HCT116 (cell line): ENCODE data around the gene DNM3. TPM values are rescaled to one million over a fixed set of nuclear protein-coding genes. Genes with fewer than 3 reads are reported as not detected.

Experiments used
- ATAC-seq: fragments of 200-7000 bp; cut with Tn5 transposase; 2 replicates; pipeline ENCODE4 v1.9.1; 2020; ENCODE audit warnings: mild to moderate bottlenecking, moderate library complexity
- BruUV-seq: library from RNA; stranded (reverse); fragments of 400-500 nt; replicated peaks from 2 replicates; lab custom pipeline; 2021; lab: Mats Ljungman, UMichigan
- CTCF ChIA-PET: fragments of 300-600 bp; sonication (Branson Sonifier 250); formaldehyde crosslinking; loops from one replicate; lab custom pipeline; 2021; ENCODE audit warnings: antibody characterized with exemption; lab: Charles Lee
- POLR2A ChIA-PET: fragments of 300-600, 350-600 bp; sonication (Branson Sonifier 250); formaldehyde crosslinking; loops from one replicate; lab custom pipeline; 2021; ENCODE audit warnings: antibody characterized with exemption; lab: Charles Lee
- RAD21 ChIA-PET, 2 experiments: fragments of 300-600 bp; sonication (Branson Sonifier 250); formaldehyde crosslinking; loops; one replicate each; lab custom pipeline; 2023; ENCODE audit warnings: low total read pairs in 2 of 2; ENCODE audit not compliant: uncharacterized antibody in 2 of 2, unreplicated experiment in 2 of 2, low non-redundant PET in 1 of 2; lab: Charles Lee
- DNase-seq: peaks from one replicate; pipeline ENCODE4 v3.0.0-alpha.2; 2010; ENCODE audit warnings: low read depth, low spot score
- H2AFZ ChIP-seq: fragments of 200-600 bp; shearing (Covaris generic), sonication (generic); 2 replicates; pipeline ENCODE4 v1.6.1; 2017; ENCODE audit warnings: low read depth, mixed run types, mixed read lengths, antibody characterized with exemption, low read length; ENCODE audit not compliant: poor library complexity, severe bottlenecking
- H3K27ac ChIP-seq: 2 replicates; pipeline ENCODE4 v1.5.1; 2012; ENCODE audit warnings: low read depth, low read length
- H3K27me3 ChIP-seq: fragments of 200-600 bp; sonication (generic); 2 replicates; pipeline ENCODE4 v1.6.1; 2016; ENCODE audit warnings: mixed run types, low read length, mixed read lengths; ENCODE audit not compliant: insufficient read depth
- H3K36me3 ChIP-seq, 2 experiments: fragments of 200-500 bp in 1 of 2; fragments of 200-600 bp in 1 of 2; sonication (Bioruptor generic) in 1 of 2; sonication (generic) in 1 of 2; 2 replicates each; pipeline versions ENCODE4 v1.5.1 to v1.6.1; 2014 to 2016; ENCODE audit warnings: low read length in 2 of 2, inconsistent platforms in 1 of 2, mixed read lengths in 1 of 2, mixed run types in 1 of 2; ENCODE audit not compliant: insufficient read depth in 2 of 2, control insufficient read depth in 1 of 2
- H3K4me1 ChIP-seq, 2 experiments: fragments of 200-600 bp in 1 of 2; sonication (generic) in 1 of 2; 2 replicates each; pipeline versions ENCODE4 v1.5.1 to v1.6.1; 2012 to 2017; ENCODE audit warnings: low read length in 2 of 2, inconsistent platforms in 1 of 2, mild to moderate bottlenecking in 1 of 2, mixed read lengths in 1 of 2, mixed run types in 1 of 2, moderate library complexity in 1 of 2; ENCODE audit not compliant: insufficient read depth in 2 of 2, control insufficient read depth in 1 of 2
- H3K4me2 ChIP-seq: fragments of 200-600 bp; sonication (generic); 2 replicates; pipeline ENCODE4 v1.6.1; 2017; ENCODE audit warnings: mixed run types, low read length, mixed read lengths
- H3K4me3 ChIP-seq, 2 experiments: fragments of 200-600 bp in 1 of 2; sonication (generic) in 1 of 2; replicated peaks in 1 of 2; 2 replicates each; pipeline ENCODE4 v1.5.1; 2011 to 2016; ENCODE audit warnings: low read length in 2 of 2, control low read depth in 1 of 2, low read depth in 1 of 2, mild to moderate bottlenecking in 1 of 2, mixed read lengths in 1 of 2, mixed run types in 1 of 2
- H3K79me2 ChIP-seq: fragments of 200-600 bp; sonication (generic); 2 replicates; pipeline ENCODE4 v1.6.1; 2017; ENCODE audit warnings: mild to moderate bottlenecking, mixed run types, low read length, moderate library complexity, mixed read lengths; ENCODE audit not compliant: insufficient read depth
- H3K9ac ChIP-seq: fragments of 200-600 bp; sonication (generic); 2 replicates; pipeline ENCODE4 v1.6.1; 2016; ENCODE audit warnings: low read length, mixed read lengths
- H3K9me2 ChIP-seq: fragments of 200-600 bp; sonication (generic), shearing (Covaris generic); 2 replicates; pipeline ENCODE4 v1.6.1; 2017; ENCODE audit warnings: mixed run types, mild to moderate bottlenecking, moderate library complexity; ENCODE audit not compliant: insufficient read depth
- H3K9me3 ChIP-seq, 2 experiments: fragments of 200-500 bp in 1 of 2; fragments of 200-600 bp in 1 of 2; sonication (Bioruptor generic) in 1 of 2; sonication (generic) in 1 of 2; 2 replicates each; pipeline ENCODE4 v1.6.1; 2014 to 2017; ENCODE audit warnings: low read length in 2 of 2, mixed read lengths in 2 of 2, inconsistent platforms in 1 of 2, low read depth in 1 of 2, mild to moderate bottlenecking in 1 of 2, mixed run types in 1 of 2, moderate library complexity in 1 of 2; ENCODE audit not compliant: control insufficient read depth in 1 of 2, insufficient read depth in 1 of 2
- H4K20me1 ChIP-seq: fragments of 200-600 bp; sonication (generic), shearing (Covaris generic); 2 replicates; pipeline ENCODE4 v1.6.1; 2017; ENCODE audit warnings: mixed run types, mild to moderate bottlenecking, moderate library complexity; ENCODE audit not compliant: insufficient read depth
- CBX3 ChIP-seq: IDR thresholded peaks from 2 replicates; pipeline ENCODE4 v1.6.1; 2012; ENCODE audit warnings: low read depth
- CEBPB ChIP-seq: IDR thresholded peaks from 2 replicates; pipeline ENCODE4 v1.6.1; 2012; ENCODE audit warnings: low read depth
- EGR1 ChIP-seq: IDR thresholded peaks from 2 replicates; pipeline ENCODE4 v1.6.1; 2012; ENCODE audit warnings: low read depth
- ELF1 ChIP-seq: IDR thresholded peaks from 2 replicates; pipeline ENCODE4 v1.6.1; 2012; ENCODE audit warnings: low read depth, borderline replicate concordance
- EZH2 ChIP-seq: fragments of 200-600 bp; sonication (generic); IDR thresholded peaks from 2 replicates; pipeline ENCODE4 v1.6.1; 2017; ENCODE audit warnings: antibody characterized with exemption, mixed run types
- JUND ChIP-seq: IDR thresholded peaks from 2 replicates; pipeline ENCODE4 v1.6.1; 2012
- POLR2A ChIP-seq: IDR thresholded peaks from 2 replicates; pipeline ENCODE4 v1.7.0; 2011; ENCODE audit warnings: borderline replicate concordance; ENCODE audit not compliant: insufficient read depth, insufficient read length; ENCODE audit errors: extremely low read depth
- REST ChIP-seq: IDR thresholded peaks from 2 replicates; pipeline ENCODE4 v1.6.1; 2012; ENCODE audit warnings: low read depth
- SIN3A ChIP-seq: IDR thresholded peaks from 2 replicates; pipeline ENCODE4 v1.6.1; 2012; ENCODE audit warnings: low read depth
- SRF ChIP-seq: IDR thresholded peaks from 2 replicates; pipeline ENCODE4 v1.6.1; 2012; ENCODE audit warnings: low read depth
- TCF7L2 ChIP-seq: IDR thresholded peaks from 2 replicates; pipeline ENCODE4 v1.7.0; 2011; ENCODE audit warnings: borderline replicate concordance, inconsistent platforms; ENCODE audit not compliant: insufficient read depth, insufficient read length; ENCODE audit errors: extremely low read depth
- ZBTB33 ChIP-seq: IDR thresholded peaks from 2 replicates; pipeline ENCODE4 v1.6.1; 2011; ENCODE audit warnings: mild to moderate bottlenecking, low read length, moderate library complexity; ENCODE audit not compliant: insufficient replicate concordance; ENCODE audit errors: extremely low read depth
- ZFX ChIP-seq: fragments of 450-650 bp; IDR thresholded peaks from 2 replicates; pipeline ENCODE4 v1.6.1; 2017
- ZNF274 ChIP-seq: fragments of 200-500 bp; sonication (Bioruptor generic); IDR thresholded peaks from 2 replicates; pipeline ENCODE4 v1.6.1; 2014; ENCODE audit warnings: mild to moderate bottlenecking, low read depth, low read length, inconsistent platforms
- intact Hi-C: fragments of 100-400 bp; cut with micrococcal nuclease; formaldehyde crosslinking; loops from 2 replicates; pipeline ENCODE4 v1.10.0; 2022
- total RNA-seq: library from RNA; stranded (reverse); gene quantifications from one replicate; pipeline ENCODE4 v1.2.1, GENCODE V29; 2021; ENCODE audit not compliant: unreplicated experiment

The DNM3 gene
- total RNA-seq, 1 experiment from 2014 or later: 3.1 TPM

- DNase-seq: no peak
- no TSS peak for BruUV-seq
- H3K36me3 ChIP-seq: no peaks in the 10 kb centered on the region
- ChIA-PET CTCF (no interaction called here), POLR2A (no interaction called here), RAD21 (no interaction called here)
- ATAC-seq: no peak
- H2AFZ ChIP-seq: no peak overlapping the region
- no peaks in the 10 kb centered on the region for H3K27me3 ChIP-seq
- intact Hi-C loops: no loop called here
- H3K4me2 ChIP-seq: no peak overlapping the region
- H3K4me1 ChIP-seq: peaks cover 20 to 29% of the 10 kb centered on the region in 2 experiments
- TF ChIP-seq ZFX (no peak), POLR2A (no peak), REST (no peak), ELF1 (no peak), EZH2 (no peak), CBX3 (no peak), SRF (no peak), EGR1 (no peak), CEBPB (no peak), ZNF274 (no peak), SIN3A (no peak), TCF7L2 (no peak), JUND (no peak), ZBTB33 (no peak)
- H3K27ac ChIP-seq: no peak overlapping the region
- H3K79me2 ChIP-seq: no peaks in the 10 kb centered on the region
- H3K9me2 ChIP-seq: no peaks in the 10 kb centered on the region
- no peaks in the 10 kb centered on the region for H3K9me3 ChIP-seq
- no peaks in the 10 kb centered on the region for H4K20me1 ChIP-seq
- H3K9ac ChIP-seq: no peak overlapping the region
- H3K4me3 ChIP-seq: no peak overlapping the region
Measured at GRCh38 chr1:172324761-172325160, 483.5 kb downstream of the DNM3 start.
